ENCODE measurements around the gene CTNND1. TPM values are rescaled to one million over a fixed set of nuclear protein-coding genes. Genes with fewer than 3 reads are reported as not detected.
A peak's percentile ranks its signal among the peaks of the same experiment; 100 is the strongest.

CTNND1 gene
- total and polyA plus RNA-seq, 10 of the 15 experiments (the other 5 are each of a cell fraction or from before 2014, with no cell fraction given): 4.7 to 70.0 (median 30.0) TPM

DNA sequence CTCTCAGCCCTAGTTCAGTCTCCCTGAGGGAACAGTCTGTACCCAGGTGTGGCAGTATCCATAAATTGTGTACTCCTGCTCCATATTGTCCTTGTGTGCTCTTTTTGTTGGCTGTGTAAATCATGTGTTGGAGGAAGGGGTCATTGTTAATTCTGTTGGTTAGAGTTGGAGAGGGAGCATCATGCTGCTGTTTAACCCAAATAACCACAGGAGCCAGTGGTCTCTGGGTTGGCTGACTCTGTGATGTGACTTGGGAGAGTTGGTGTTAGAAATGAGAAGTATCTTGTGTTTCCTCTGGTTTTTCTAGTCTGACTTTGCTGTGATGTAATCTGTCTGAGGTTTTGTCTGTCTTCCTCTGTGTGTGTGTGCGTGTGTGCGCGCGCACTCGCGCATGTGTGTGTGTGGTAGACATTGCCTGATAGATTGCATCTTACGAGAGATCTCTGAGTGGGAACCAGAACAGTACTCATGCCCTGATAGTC lies 30.5 kb downstream of the CTNND1 start (continued):
- TF ChIP-seq, protein P1, sequence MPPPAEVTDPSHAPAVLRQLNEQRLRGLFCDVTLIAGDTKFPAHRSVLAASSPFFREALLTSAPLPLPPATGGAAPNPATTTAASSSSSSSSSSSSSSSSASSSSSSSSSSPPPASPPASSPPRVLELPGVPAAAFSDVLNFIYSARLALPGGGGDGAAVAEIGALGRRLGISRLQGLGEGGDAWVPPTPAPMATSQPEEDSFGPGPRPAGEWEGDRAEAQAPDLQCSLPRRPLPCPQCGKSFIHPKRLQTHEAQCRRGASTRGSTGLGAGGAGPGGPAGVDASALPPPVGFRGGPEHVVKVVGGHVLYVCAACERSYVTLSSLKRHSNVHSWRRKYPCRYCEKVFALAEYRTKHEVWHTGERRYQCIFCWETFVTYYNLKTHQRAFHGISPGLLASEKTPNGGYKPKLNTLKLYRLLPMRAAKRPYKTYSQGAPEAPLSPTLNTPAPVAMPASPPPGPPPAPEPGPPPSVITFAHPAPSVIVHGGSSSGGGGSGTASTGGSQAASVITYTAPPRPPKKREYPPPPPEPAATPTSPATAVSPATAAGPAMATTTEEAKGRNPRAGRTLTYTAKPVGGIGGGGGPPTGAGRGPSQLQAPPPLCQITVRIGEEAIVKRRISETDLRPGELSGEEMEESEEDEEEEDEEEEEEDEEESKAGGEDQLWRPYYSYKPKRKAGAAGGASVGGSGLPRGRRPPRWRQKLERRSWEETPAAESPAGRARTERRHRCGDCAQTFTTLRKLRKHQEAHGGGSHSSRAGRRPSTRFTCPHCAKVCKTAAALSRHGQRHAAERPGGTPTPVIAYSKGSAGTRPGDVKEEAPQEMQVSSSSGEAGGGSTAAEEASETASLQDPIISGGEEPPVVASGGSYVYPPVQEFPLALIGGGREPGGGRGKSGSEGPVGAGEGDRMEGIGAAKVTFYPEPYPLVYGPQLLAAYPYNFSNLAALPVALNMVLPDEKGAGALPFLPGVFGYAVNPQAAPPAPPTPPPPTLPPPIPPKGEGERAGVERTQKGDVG (CRISPR knock-in tag; IDR thresholded peaks at IDR 0.05): no peak
- TF ChIP-seq EGR1 (IDR thresholded peaks at IDR 0.05; ENCODE audit: borderline replicate concordance in 1 of 2, low read depth in 2 of 2, low read length in 2 of 2) (0 out of 3 replicates have a peak, but pooled peaks of 1 of the 2 experiments have one; percentile 29), FOXM1 (IDR thresholded peaks at IDR 0.05; ENCODE audit: low read depth, low read length) (peak; percentile 84; the same call in 1 of the 2 replicates), RELA (IDR thresholded peaks at IDR 0.05; ENCODE audit: borderline replicate concordance, partially characterized antibody) (no peak), HCFC1 (IDR thresholded peaks at IDR 0.05; ENCODE audit: low read length) (no peak), TCF12 (IDR thresholded peaks at IDR 0.05; ENCODE audit: low read depth, low read length) (no peak), NR2C1 (IDR thresholded peaks at IDR 0.05) (no peak), BMI1 (IDR thresholded peaks at IDR 0.05; ENCODE audit: borderline replicate concordance) (no peak; the same call in 1 of the 2 replicates), MYB (IDR thresholded peaks at IDR 0.05; ENCODE audit: borderline replicate concordance, low read depth, low read length) (0 out of 2 replicates have a peak, but pooled peaks have one; percentile 42), SRF (IDR thresholded peaks at IDR 0.05; ENCODE audit: low read depth in 2 of 2, low read length in 2 of 2) (no peak), MTA3 (IDR thresholded peaks at IDR 0.05; ENCODE audit: borderline replicate concordance, low read length) (peak; percentile 69; the same call in 1 of the 2 replicates), RAD21 (IDR thresholded peaks at IDR 0.05; ENCODE audit: insufficient read depth, low read depth, low read length) (no peak)
- TF ChIP-seq, protein P2, sequence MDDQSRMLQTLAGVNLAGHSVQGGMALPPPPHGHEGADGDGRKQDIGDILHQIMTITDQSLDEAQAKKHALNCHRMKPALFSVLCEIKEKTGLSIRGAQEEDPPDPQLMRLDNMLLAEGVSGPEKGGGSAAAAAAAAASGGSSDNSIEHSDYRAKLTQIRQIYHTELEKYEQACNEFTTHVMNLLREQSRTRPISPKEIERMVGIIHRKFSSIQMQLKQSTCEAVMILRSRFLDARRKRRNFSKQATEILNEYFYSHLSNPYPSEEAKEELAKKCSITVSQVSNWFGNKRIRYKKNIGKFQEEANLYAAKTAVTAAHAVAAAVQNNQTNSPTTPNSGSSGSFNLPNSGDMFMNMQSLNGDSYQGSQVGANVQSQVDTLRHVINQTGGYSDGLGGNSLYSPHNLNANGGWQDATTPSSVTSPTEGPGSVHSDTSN (IDR thresholded peaks at IDR 0.05; ENCODE audit: insufficient replicate concordance, low read depth, low read length): no peak
- TF ChIP-seq, protein P3, sequence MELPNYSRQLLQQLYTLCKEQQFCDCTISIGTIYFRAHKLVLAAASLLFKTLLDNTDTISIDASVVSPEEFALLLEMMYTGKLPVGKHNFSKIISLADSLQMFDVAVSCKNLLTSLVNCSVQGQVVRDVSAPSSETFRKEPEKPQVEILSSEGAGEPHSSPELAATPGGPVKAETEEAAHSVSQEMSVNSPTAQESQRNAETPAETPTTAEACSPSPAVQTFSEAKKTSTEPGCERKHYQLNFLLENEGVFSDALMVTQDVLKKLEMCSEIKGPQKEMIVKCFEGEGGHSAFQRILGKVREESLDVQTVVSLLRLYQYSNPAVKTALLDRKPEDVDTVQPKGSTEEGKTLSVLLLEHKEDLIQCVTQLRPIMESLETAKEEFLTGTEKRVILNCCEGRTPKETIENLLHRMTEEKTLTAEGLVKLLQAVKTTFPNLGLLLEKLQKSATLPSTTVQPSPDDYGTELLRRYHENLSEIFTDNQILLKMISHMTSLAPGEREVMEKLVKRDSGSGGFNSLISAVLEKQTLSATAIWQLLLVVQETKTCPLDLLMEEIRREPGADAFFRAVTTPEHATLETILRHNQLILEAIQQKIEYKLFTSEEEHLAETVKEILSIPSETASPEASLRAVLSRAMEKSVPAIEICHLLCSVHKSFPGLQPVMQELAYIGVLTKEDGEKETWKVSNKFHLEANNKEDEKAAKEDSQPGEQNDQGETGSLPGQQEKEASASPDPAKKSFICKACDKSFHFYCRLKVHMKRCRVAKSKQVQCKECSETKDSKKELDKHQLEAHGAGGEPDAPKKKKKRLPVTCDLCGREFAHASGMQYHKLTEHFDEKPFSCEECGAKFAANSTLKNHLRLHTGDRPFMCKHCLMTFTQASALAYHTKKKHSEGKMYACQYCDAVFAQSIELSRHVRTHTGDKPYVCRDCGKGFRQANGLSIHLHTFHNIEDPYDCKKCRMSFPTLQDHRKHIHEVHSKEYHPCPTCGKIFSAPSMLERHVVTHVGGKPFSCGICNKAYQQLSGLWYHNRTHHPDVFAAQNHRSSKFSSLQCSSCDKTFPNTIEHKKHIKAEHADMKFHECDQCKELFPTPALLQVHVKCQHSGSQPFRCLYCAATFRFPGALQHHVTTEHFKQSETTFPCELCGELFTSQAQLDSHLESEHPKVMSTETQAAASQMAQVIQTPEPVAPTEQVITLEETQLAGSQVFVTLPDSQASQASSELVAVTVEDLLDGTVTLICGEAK (IDR thresholded peaks at IDR 0.05; ENCODE audit: borderline replicate concordance): no peak
- TF ChIP-seq, protein P4, sequence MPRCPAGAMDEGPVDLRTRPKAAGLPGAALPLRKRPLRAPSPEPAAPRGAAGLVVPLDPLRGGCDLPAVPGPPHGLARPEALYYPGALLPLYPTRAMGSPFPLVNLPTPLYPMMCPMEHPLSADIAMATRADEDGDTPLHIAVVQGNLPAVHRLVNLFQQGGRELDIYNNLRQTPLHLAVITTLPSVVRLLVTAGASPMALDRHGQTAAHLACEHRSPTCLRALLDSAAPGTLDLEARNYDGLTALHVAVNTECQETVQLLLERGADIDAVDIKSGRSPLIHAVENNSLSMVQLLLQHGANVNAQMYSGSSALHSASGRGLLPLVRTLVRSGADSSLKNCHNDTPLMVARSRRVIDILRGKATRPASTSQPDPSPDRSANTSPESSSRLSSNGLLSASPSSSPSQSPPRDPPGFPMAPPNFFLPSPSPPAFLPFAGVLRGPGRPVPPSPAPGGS (IDR thresholded peaks at IDR 0.05; ENCODE audit: borderline replicate concordance, insufficient read depth, low read depth, low read length, poor library complexity, severe bottlenecking): peak; percentile 45
- TF ChIP-seq, protein P5, sequence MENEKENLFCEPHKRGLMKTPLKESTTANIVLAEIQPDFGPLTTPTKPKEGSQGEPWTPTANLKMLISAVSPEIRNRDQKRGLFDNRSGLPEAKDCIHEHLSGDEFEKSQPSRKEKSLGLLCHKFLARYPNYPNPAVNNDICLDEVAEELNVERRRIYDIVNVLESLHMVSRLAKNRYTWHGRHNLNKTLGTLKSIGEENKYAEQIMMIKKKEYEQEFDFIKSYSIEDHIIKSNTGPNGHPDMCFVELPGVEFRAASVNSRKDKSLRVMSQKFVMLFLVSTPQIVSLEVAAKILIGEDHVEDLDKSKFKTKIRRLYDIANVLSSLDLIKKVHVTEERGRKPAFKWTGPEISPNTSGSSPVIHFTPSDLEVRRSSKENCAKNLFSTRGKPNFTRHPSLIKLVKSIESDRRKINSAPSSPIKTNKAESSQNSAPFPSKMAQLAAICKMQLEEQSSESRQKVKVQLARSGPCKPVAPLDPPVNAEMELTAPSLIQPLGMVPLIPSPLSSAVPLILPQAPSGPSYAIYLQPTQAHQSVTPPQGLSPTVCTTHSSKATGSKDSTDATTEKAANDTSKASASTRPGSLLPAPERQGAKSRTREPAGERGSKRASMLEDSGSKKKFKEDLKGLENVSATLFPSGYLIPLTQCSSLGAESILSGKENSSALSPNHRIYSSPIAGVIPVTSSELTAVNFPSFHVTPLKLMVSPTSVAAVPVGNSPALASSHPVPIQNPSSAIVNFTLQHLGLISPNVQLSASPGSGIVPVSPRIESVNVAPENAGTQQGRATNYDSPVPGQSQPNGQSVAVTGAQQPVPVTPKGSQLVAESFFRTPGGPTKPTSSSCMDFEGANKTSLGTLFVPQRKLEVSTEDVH (IDR thresholded peaks at IDR 0.05; ENCODE audit: low read depth, partially characterized antibody): no peak

All from GM12878 (cell line).